ENCODE data around the gene GPR42.
"Not testable (repeated sequence)": the region's sequence is repeated elsewhere in the genome, so short reads cannot be mapped to it uniquely, and the experiment has no call there.

The GPR42 gene

DNA sequence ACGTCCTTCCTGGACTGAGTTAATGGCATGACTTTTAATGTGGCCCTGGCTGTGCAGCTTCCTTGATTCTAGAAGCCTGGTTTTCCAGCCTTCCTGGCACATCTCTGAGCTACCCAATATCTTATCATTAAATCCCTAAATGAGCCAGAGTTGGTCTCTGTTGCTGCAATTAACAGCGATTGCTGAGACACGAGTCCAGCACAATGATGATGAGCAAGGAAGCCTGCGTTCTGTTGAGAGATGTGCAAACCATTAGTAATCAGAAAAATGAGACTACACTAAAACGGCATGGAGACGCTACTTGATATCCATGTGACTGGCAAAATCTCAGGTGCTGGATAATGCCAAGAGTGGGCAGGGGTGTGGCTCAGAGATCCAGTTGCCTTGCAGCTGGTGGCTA lies 26.2 kb downstream of the GPR42 start:
- DNase-seq, result no peak

- DNase-seq, result no peak
These were observed 27.7 kb downstream of the GPR42 start for GRCh38 chr19:35398570-35398969.

DNA sequence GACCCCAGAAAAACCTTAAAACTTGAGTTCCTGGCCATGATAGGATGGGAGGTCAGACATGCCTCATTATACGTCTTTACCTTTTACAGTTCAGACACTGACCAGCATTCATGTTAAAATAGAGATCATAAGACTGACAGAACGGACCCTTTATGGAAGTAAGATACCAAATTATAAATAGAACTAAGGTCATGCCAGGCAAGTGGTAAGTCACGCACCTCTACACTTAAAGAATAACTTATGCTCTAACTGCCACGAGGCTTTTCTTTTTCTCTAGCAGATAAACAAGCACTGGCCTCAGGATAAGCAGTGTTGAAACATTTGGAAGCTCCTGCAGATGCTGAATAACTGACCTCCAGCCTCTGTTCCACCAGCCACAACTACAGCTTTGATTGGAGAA lies 28.4 kb downstream of the GPR42 start:
- no peak for DNase-seq

- no peak for DNase-seq
These were observed 29.3 kb downstream of the GPR42 start for GRCh38 chr19:35399948-35400772.

GRCh38 chr19:35400773-35401100 lies 29.9 kb downstream of the GPR42 start:
- DNase-seq, result no peak

- not testable (repeated sequence) for DNase-seq
These were observed 30.5 kb downstream of the GPR42 start for GRCh38 chr19:35401416-35401815.

GRCh38 chr19:35403116-35403760 lies 32.4 kb downstream of the GPR42 start:
- no peak for DNase-seq

DNA sequence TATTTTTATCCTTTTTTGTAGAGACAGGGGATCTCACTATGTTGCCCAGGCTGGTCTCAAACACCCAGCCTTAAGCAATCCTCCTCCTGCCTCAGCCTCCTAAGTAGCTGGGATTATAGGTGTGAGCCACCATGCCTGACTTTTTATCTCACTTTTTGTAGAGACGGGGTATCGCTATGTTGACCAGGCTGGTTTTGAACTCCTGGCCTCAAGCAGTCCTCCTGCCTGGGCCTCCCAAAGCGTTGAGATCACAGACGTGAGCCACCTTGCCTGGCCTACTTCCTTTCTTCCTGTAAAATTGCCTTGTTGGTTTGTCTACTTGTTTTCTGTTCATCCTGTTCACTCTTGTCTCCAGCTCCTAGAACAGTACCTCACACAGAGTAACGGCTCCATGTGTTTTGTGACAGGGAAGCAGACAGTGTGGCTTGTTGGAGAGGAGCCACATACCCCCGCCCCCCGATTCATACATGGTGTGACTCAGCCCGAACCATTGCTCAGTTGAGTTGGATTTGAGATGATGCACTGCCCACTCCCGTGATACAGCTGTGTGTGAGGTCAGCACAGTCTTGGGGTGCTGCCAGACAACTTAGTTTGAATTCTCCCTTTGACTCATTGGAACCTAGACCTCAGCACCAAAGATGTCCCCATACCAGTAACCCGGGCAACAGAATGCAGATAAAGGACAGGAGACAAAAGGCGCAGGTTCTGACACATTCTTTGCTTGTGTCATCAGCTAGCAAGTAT lies 34.2 kb downstream of the GPR42 start:
- no peak for DNase-seq

DNA sequence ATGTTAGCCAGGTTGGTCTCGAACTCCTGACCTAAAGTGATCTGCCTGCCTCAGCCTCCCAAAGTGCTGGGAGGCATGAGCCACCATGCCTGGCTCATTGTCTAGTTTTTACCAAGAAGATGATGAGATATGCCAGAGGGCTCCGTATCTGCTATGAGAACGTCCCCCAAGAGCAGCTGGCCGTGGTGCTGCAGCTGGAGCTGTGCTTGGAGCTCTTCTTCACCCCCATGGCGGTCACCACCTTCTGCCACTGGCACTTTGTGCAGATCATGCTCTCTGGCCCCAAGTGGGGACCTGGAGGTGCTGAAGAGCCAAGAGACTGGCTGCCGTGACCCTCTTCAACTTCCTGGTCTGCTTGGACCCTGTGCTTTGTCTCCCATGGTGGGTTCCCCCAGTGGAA lies 36.8 kb downstream of the GPR42 start:
- DNase-seq, result no peak

GRCh38 chr19:35408284-35409171 lies 37.7 kb downstream of the GPR42 start:
- no peak for DNase-seq

GRCh38 chr19:35409191-35409590 lies 38.3 kb downstream of the GPR42 start:
- no peak for DNase-seq

DNA sequence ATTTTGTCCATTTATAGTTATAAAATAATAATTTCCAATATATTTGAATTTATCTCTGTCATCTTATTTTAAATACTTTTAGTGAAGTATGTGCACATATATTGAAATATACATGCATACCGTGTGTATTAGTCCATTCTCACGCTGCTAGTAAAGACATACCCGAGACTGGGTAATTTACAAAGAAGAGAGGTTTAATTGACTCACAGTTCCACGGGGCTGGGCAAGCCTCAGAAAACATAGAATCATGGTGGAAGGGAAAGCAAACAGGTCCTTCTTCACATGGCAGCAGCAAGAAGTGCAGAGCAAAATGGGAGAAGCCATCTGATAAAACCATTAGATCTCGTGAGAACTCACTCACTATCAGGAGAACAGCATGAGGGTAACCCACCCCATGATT lies 39.6 kb downstream of the GPR42 start:
- no peak for DNase-seq

- no peak for DNase-seq
These were observed 43.6 kb downstream of the GPR42 start for GRCh38 chr19:35414442-35414841.

DNA sequence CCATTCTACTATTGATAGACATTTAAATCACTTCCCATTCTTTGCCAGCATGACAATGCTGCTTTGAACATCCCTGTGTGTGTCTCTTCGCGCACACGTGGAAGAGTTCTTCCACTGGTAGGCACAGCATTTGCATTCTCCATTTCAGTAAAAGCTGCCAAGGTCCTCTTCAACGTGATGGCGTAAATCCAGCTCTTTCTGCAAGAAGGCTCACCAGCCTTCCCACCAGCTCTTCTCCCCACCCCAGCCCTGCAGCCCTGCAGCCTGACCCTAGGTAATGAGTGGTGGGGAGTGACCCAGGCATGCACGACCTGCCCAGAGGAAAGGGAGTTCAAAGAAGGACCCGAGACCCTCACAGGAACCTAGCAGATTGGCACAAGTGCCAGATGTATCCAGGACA lies 45.5 kb downstream of the GPR42 start:
- no peak for DNase-seq

DNA sequence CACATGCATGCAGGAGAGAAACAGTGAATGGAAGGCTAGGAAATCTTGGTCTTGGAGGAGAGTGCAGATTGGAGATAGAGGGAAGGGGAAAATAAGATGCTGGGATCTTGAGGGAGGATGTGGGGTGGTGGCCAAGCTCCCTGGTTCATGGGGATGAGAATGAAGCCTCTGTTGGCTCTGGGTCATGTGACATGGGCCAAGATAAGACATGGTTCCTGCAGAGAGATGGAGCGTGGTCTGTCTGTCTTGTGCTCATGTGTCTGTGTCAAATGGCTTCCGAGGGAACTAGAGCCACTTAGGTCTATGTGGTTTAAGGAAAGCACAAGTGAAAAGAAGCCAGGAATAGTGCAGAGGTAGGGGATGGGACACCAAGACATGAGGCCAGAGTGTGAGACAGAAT lies 46.4 kb downstream of the GPR42 start:
- DNase-seq, result no peak

GRCh38 chr19:35417713-35418534 lies 47.1 kb downstream of the GPR42 start:
- no peak for DNase-seq

DNA sequence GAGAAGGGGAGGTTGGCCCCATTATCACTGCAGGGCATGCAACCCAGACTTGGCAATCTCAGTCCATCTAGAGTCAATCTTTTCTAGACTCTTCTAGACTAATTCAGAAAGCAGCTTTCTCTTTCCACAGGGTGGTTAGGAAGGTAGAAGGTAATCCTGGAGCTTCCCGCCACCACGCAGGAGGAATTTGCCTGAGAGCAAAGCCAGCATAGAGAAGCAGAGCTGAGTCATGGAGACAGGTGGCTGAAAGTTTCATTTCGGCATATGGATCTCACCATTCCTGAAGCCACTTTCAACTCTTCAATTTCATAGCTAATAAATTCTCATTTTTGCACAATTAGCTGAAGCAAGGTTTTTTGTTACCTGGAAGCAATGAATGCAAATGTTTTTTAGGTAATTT lies 48.2 kb downstream of the GPR42 start:
- DNase-seq, result no peak

GRCh38 chr19:35419805-35420204 lies 48.9 kb downstream of the GPR42 start:
- DNase-seq, result no peak

- DNase-seq, result no peak
These were observed 50.5 kb downstream of the GPR42 start for GRCh38 chr19:35421362-35421761.
